Uterus (tissue), 4 donors: ENCODE data around the gene NRXN2. TPM values are rescaled to one million over a fixed set of nuclear protein-coding genes. Genes with fewer than 3 reads are reported as not detected.

Experiments
- DNase-seq, 2 donors: peaks; one replicate each; pipeline ENCODE4 v3.0.0-alpha.2; 2019 to 2020
- H3K27ac ChIP-seq, 2 donors: fragments of 200-600 bp; sonication (generic); 1 replicate in 1 of 2; 2 replicates in 1 of 2; pipeline ENCODE4 v1.5.1; 2016 to 2018
- H3K27me3 ChIP-seq, 2 donors: fragments of 200-600 bp; sonication (generic); one replicate each; pipeline ENCODE4 v1.5.1; 2018 to 2019; ENCODE audit warnings: control low read depth in 1 of 2
- H3K36me3 ChIP-seq, 2 donors: fragments of 200-600 bp; sonication (generic); one replicate each; pipeline ENCODE4 v1.5.1; 2019; ENCODE audit warnings: control low read depth in 1 of 2
- H3K4me1 ChIP-seq, 2 donors: fragments of 200-600 bp; sonication (generic); one replicate each; pipeline ENCODE4 v1.5.1; 2018 to 2019; ENCODE audit warnings: control low read depth in 1 of 2
- H3K4me3 ChIP-seq, 2 donors: fragments of 200-600 bp; sonication (generic); 1 replicate in 1 of 2; 2 replicates in 1 of 2; pipeline ENCODE4 v1.5.1; 2018 to 2019; ENCODE audit warnings: mild to moderate bottlenecking in 1 of 2
- H3K9me3 ChIP-seq, 2 donors: fragments of 200-600 bp; sonication (generic); one replicate each; pipeline ENCODE4 v1.5.1; 2019; ENCODE audit warnings: control low read depth in 1 of 2
- POLR2A ChIP-seq, 2 donors: fragments of 450-650 bp; IDR thresholded peaks; one replicate each; pipeline ENCODE4 v1.6.1; 2016; ENCODE audit warnings: antibody characterized with exemption in 2 of 2, mild to moderate bottlenecking in 1 of 2, moderate library complexity in 1 of 2
- intact Hi-C: fragments of 100-400 bp; cut with DNase I; formaldehyde crosslinking; loops from one replicate; pipeline ENCODE4 v1.15.1; 2023; ENCODE audit warnings: low total_unique reads
- total RNA-seq, 4 donors: library from RNA; depleted of rRNA in 3 of 4; stranded (reverse); fragments of >200 nt in 3 of 4; gene quantifications; one replicate each; pipeline versions ENCODE4 v1.1.0 to v1.2.4, GENCODE V29; 2014 to 2023
- TF ChIP-seq, protein P1 (sequence below), 4 experiments: fragments of 200-600 bp in 2 of 4; fragments of 450-650 bp in 2 of 4; sonication (generic) in 2 of 4; IDR thresholded peaks; one replicate each; pipeline ENCODE4 v1.5.1; 2016 to 2019; ENCODE audit warnings: antibody characterized with exemption in 4 of 4, mild to moderate bottlenecking in 2 of 4, moderate library complexity in 1 of 4
- donor health status: DM: yes; HTN: yes; CAD: no.

The NRXN2 gene
- total RNA-seq, 4 donors from 2014 or later: 0.88 to 48.4 (median 12.6) TPM

DNA sequence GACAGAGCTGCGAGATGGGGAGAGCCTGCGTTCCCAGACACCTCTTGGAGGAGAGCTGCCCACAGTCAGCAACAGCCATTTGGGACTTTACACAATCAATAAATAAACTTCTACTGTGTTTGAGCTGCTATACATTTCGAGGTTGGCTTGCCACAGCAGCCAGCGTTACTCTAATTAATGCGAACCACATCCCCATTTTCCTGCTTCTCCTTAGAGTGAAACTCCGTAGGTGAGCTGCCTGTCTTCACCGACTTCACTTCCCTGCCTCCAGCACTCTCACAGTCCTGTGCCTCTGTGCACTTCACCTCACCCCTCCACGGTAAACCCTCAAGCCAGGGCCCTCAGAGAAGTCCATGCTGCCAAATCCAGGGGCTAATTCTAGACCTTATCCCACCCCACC, 137.8 kb downstream of the NRXN2 start:
- Histone ChIP-seq H3K27ac (no peak overlapping the region), H3K4me3 (no peak overlapping the region), H3K36me3 (no peaks in the 10 kb centered on the region), H3K9me3 (no peaks in the 10 kb centered on the region), H3K27me3 (no peaks in the 10 kb centered on the region), H3K4me1 (no peaks in the 10 kb centered on the region)
- DNase-seq: no peak
- intact Hi-C loops: no loop called here
- no peak for TF ChIP-seq POLR2A (IDR thresholded peaks at IDR 0.05)

DNA sequence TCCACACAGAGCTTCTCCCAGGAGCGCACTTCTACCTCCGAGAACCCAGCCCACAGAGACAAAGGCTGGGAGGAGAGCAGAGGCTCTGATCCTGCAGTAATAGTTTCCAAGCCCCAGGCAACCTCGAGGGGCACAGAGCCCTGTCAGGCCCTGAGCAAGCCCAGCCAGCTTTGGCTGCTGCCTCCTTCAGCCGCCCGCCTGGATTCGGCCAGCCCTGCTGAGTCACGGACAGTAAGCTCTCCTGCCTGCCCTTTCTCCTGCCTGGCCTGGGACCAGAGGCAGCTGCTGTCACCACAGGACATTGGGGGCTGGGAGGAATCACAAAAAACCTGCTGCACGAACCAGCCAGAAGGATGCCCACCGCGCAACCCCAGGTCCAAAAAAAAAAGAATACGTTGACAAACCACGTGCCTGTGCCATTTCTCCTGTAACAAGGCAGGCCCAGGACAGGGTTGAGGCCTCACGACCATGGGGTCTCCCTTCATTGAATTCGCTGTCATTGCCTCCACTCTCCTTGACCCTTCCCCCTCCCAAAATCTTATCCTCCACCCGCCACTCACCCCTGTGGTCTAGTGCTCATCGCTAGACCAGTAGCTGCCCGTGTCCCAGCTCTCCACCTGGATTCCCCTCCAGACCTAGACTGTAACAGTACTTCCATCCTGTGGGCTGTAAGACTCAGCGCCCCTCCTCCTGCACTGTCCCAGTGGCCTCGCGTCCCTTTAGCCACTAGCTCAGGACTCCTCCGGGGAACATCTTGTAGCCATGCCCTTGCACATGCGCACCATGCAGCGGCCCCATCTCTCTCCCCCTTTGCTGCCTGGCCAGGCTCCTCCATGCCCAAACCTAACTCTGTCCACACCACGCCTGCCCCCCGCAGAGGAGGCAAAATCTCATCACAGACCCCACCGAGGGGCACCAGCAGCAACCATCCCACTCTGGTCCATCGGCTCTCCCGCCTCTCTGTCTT, 139.4 kb downstream of the NRXN2 start:
- Histone ChIP-seq H3K9me3 (no peaks in the 10 kb centered on the region), H3K27ac (no peak overlapping the region), H3K27me3 (no peaks in the 10 kb centered on the region), H3K36me3 (no peaks in the 10 kb centered on the region), H3K4me1 (no peaks in the 10 kb centered on the region), H3K4me3 (no peak overlapping the region)
- intact Hi-C loops: no loop called here
- TF ChIP-seq POLR2A (IDR thresholded peaks at IDR 0.05): no peak
- TF ChIP-seq, protein P1, sequence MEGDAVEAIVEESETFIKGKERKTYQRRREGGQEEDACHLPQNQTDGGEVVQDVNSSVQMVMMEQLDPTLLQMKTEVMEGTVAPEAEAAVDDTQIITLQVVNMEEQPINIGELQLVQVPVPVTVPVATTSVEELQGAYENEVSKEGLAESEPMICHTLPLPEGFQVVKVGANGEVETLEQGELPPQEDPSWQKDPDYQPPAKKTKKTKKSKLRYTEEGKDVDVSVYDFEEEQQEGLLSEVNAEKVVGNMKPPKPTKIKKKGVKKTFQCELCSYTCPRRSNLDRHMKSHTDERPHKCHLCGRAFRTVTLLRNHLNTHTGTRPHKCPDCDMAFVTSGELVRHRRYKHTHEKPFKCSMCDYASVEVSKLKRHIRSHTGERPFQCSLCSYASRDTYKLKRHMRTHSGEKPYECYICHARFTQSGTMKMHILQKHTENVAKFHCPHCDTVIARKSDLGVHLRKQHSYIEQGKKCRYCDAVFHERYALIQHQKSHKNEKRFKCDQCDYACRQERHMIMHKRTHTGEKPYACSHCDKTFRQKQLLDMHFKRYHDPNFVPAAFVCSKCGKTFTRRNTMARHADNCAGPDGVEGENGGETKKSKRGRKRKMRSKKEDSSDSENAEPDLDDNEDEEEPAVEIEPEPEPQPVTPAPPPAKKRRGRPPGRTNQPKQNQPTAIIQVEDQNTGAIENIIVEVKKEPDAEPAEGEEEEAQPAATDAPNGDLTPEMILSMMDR (IDR thresholded peaks at IDR 0.05): no peak
- DNase-seq: no peak

DNA sequence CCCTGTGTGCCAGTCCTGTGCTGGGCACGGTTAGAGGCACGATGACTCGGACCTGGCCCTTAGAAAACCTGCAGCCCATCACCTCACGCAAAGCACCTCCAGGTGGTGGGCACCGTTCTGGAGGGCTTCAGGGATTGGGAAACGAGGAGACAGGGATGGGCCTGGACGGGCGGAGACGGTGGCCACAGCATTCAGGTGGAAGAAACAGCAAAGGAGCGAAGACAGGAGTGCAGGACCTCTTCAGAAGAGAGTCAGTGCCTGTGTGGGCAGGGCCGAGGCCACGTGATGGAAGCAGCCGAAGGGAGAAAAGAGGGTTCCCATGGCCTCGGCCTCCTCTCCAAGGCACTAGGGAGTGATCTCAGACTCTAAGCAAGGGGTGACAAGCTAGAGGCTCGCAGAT, 140.1 kb downstream of the NRXN2 start:
- intact Hi-C loops: no loop called here
- Histone ChIP-seq H3K27ac (no peak overlapping the region), H3K4me3 (no peak overlapping the region), H3K36me3 (no peaks in the 10 kb centered on the region), H3K4me1 (no peaks in the 10 kb centered on the region), H3K9me3 (no peaks in the 10 kb centered on the region), H3K27me3 (no peaks in the 10 kb centered on the region)
- no peak for DNase-seq
- TF ChIP-seq, protein P1 (IDR thresholded peaks at IDR 0.05): no peak
- TF ChIP-seq POLR2A (IDR thresholded peaks at IDR 0.05): no peak

DNA sequence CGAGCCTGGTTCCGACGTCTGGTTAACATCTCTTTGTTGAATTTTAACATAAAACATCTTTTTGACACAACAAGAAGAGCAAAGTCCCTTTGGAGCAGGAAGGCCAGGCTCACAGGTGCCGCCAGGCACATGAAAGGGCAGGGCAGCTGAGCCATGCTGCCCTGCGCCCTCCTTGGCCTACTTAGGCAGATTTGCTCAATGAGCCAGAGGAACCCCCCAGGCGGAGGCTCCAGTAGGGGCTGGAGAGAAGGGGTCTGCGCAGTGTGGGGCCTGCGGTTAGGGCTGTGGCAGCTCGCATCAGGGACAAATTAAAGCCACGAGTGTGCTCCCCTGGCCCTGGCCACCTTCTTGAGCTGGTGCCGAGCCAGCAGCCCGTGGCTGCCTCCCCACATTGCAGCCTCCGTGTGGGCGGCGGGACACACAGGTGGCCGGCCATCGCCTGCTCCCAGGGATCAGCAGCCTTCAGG, 141.9 kb downstream of the NRXN2 start:
- no peak for DNase-seq

DNA sequence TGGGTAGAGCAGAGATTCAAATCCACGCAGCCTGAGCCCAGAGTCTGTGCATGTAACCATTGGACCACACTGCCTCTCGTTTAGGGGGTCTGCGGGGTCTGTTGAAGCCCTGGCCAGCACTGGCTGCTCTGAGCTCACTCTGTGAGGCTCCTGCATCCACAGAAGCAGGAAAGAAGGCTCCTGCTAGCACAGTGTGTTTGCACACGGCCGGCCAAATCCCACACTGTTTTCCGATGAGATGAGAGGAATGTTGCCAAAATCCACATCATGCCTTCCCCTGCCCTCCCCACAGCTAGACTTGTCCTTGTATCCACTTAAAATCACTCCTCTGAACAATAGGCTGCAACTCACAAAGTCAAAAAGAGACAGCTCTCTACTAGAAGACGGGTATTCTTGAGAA, 142.6 kb downstream of the NRXN2 start:
- DNase-seq: no peak
- no peak overlapping the region for H3K4me3 ChIP-seq
- intact Hi-C loops: no loop called here

More for the DNA sequence above, 141.9 kb downstream of the NRXN2 start:
- no peaks in the 10 kb centered on the region for H3K4me1 ChIP-seq
- no peaks in the 10 kb centered on the region for H3K36me3 ChIP-seq
- no peak overlapping the region for H3K4me3 ChIP-seq
- H3K27ac ChIP-seq: no peak overlapping the region
- H3K9me3 ChIP-seq: no peaks in the 10 kb centered on the region
- intact Hi-C loops: no loop called here
- TF ChIP-seq, protein P1 (IDR thresholded peaks at IDR 0.05): no peak
- TF ChIP-seq POLR2A (IDR thresholded peaks at IDR 0.05): no peak
- H3K27me3 ChIP-seq: no peaks in the 10 kb centered on the region

More for the DNA sequence above, 142.6 kb downstream of the NRXN2 start:
- Histone ChIP-seq H3K36me3 (no peaks in the 10 kb centered on the region), H3K4me1 (no peaks in the 10 kb centered on the region), H3K27me3 (no peaks in the 10 kb centered on the region), H3K9me3 (no peaks in the 10 kb centered on the region), H3K27ac (no peak overlapping the region)
- TF ChIP-seq, protein P1 (IDR thresholded peaks at IDR 0.05): no peak
- TF ChIP-seq POLR2A (IDR thresholded peaks at IDR 0.05): no peak
